Fibroblast of lung (primary cell): Measurements from ENCODE around the gene PGP. TPM values are rescaled to one million over a fixed set of nuclear protein-coding genes. Genes with fewer than 3 reads are reported as not detected.

ENCODE experiments used
- DNase-seq, 2 donors: peaks; one replicate each; pipeline versions ENCODE4 v3.0.0 to v3.0.0-alpha.2; 2010; ENCODE audit warnings: low read depth in 2 of 2
- H2AFZ ChIP-seq: 2 replicates; pipeline ENCODE4 v1.5.1; 2012; ENCODE audit warnings: low read length, control low read depth, inconsistent platforms
- H3K27ac ChIP-seq: 2 replicates; pipeline ENCODE4 v1.5.1; 2011; ENCODE audit warnings: low read length, control low read depth; ENCODE audit not compliant: insufficient read depth
- H3K27me3 ChIP-seq: 2 replicates; pipeline ENCODE4 v1.5.1; 2011; ENCODE audit warnings: mild to moderate bottlenecking, low read length; ENCODE audit not compliant: control insufficient read depth, insufficient read depth
- H3K36me3 ChIP-seq: 2 replicates; pipeline ENCODE4 v1.5.1; 2011; ENCODE audit warnings: low read length; ENCODE audit not compliant: control insufficient read depth, insufficient read depth
- H3K4me1 ChIP-seq: 2 replicates; pipeline ENCODE4 v1.5.1; 2011; ENCODE audit warnings: low read length; ENCODE audit not compliant: control insufficient read depth, insufficient read depth; ENCODE audit errors: extremely low read depth
- H3K4me2 ChIP-seq: 2 replicates; pipeline ENCODE4 v1.5.1; 2011; ENCODE audit warnings: low read length, control low read depth; ENCODE audit not compliant: insufficient read depth; ENCODE audit errors: extremely low read depth
- H3K4me3 ChIP-seq, 4 experiments: fragments of 200-600 bp in 1 of 4; sonication (generic) in 1 of 4; replicated peaks in 1 of 4; 2 replicates each; pipeline ENCODE4 v1.5.1; 2011 to 2016; ENCODE audit warnings: low read length in 4 of 4, low read depth in 3 of 4, mild to moderate bottlenecking in 3 of 4, control low read depth in 2 of 4, inconsistent platforms in 1 of 4, mixed read lengths in 1 of 4; ENCODE audit not compliant: insufficient read depth in 1 of 4; ENCODE audit errors: control extremely low read depth in 1 of 4
- H3K79me2 ChIP-seq: 2 replicates; pipeline ENCODE4 v1.5.1; 2012; ENCODE audit warnings: mild to moderate bottlenecking, low read length, inconsistent platforms; ENCODE audit not compliant: control insufficient read depth, insufficient read depth
- H3K9ac ChIP-seq: 2 replicates; pipeline ENCODE4 v1.5.1; 2011; ENCODE audit warnings: mild to moderate bottlenecking, low read length, control low read depth; ENCODE audit not compliant: insufficient read depth
- H3K9me3 ChIP-seq: 2 replicates; pipeline ENCODE4 v1.5.1; 2012; ENCODE audit warnings: low read depth, low read length; ENCODE audit not compliant: control insufficient read depth, insufficient read depth
- H4K20me1 ChIP-seq: 2 replicates; pipeline ENCODE4 v1.5.1; 2011; ENCODE audit warnings: low read length; ENCODE audit not compliant: control insufficient read depth, insufficient read depth; ENCODE audit errors: extremely low read depth
- EZH2 ChIP-seq: IDR thresholded peaks from 2 replicates; pipeline ENCODE4 v1.5.1; 2012; ENCODE audit warnings: low read length, control low read depth, mild to moderate bottlenecking; ENCODE audit errors: missing control alignments
- polyA plus RNA-seq, 2 donors: library from polyadenylated mRNA; depleted of rRNA in 1 of 2; stranded (reverse) in 1 of 2; unstranded in 1 of 2; fragments of >200 nt; gene quantifications; 2 replicates each; pipeline ENCODE4 v1.2.1, GENCODE V29; 2011 to 2012; ENCODE audit warnings: missing spikeins in 1 of 2
- total RNA-seq: library from RNA; depleted of rRNA; stranded (reverse); fragments of >200 nt; gene quantifications from 2 replicates; pipeline ENCODE4 v1.2.1, GENCODE V29; 2014
- TF ChIP-seq, protein P1 (sequence below), 2 donors: IDR thresholded peaks in 1 of 2; conservative IDR thresholded peaks in 1 of 2; 1 replicate in 1 of 2; 2 replicates in 1 of 2; pipeline ENCODE4 v1.5.1; 2011 to 2012; ENCODE audit warnings: low read length in 2 of 2, control low read depth in 1 of 2, inconsistent platforms in 1 of 2, low read depth in 1 of 2, mild to moderate bottlenecking in 1 of 2

PGP gene
- total and polyA plus RNA-seq, 2 donors (not counting 1 experiment from before 2014, with no cell fraction given): 4.2 to 9.6 TPM

DNA sequence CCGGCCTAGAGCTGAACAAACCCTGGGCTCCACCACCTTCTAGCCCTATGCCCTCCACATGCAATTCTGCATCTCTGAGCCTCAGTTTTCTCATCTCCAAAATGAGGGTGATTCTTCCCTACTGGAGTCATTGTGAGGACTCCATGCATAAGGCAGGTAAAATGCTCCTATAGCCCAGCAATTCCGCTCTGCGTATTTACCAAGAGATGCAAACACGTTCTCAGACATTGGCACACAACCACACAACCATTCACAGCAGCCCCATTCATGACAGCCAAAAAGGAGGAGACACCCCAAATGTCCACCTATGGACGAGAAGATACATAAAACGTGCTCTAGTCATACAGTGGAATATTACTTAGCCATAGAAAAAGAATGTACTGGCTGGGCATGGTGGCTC lies 14.3 kb downstream of the PGP start:
- H3K9ac ChIP-seq: no peak overlapping the region
- H3K79me2 ChIP-seq: no peaks in the 10 kb centered on the region
- H2AFZ ChIP-seq: no peak overlapping the region
- no peaks in the 10 kb centered on the region for H3K4me1 ChIP-seq
- no peak overlapping the region for H3K27ac ChIP-seq
- no peaks in the 10 kb centered on the region for H3K36me3 ChIP-seq
- no peak overlapping the region for H3K4me2 ChIP-seq
- H3K27me3 ChIP-seq: peaks cover 35% of the 10 kb centered on the region
- no peak for DNase-seq
- no peaks in the 10 kb centered on the region for H4K20me1 ChIP-seq
- H3K4me3 ChIP-seq: no peak overlapping the region
- no peak for TF ChIP-seq EZH2
- TF ChIP-seq, protein P1, sequence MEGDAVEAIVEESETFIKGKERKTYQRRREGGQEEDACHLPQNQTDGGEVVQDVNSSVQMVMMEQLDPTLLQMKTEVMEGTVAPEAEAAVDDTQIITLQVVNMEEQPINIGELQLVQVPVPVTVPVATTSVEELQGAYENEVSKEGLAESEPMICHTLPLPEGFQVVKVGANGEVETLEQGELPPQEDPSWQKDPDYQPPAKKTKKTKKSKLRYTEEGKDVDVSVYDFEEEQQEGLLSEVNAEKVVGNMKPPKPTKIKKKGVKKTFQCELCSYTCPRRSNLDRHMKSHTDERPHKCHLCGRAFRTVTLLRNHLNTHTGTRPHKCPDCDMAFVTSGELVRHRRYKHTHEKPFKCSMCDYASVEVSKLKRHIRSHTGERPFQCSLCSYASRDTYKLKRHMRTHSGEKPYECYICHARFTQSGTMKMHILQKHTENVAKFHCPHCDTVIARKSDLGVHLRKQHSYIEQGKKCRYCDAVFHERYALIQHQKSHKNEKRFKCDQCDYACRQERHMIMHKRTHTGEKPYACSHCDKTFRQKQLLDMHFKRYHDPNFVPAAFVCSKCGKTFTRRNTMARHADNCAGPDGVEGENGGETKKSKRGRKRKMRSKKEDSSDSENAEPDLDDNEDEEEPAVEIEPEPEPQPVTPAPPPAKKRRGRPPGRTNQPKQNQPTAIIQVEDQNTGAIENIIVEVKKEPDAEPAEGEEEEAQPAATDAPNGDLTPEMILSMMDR (conservative IDR thresholded peaks at IDR 0.05 in 1 of 2, IDR thresholded peaks at IDR 0.05 in 1 of 2; ENCODE audit: low read depth in 1 of 2, low read length in 2 of 2): no peak
- H3K9me3 ChIP-seq: no peaks in the 10 kb centered on the region

DNA sequence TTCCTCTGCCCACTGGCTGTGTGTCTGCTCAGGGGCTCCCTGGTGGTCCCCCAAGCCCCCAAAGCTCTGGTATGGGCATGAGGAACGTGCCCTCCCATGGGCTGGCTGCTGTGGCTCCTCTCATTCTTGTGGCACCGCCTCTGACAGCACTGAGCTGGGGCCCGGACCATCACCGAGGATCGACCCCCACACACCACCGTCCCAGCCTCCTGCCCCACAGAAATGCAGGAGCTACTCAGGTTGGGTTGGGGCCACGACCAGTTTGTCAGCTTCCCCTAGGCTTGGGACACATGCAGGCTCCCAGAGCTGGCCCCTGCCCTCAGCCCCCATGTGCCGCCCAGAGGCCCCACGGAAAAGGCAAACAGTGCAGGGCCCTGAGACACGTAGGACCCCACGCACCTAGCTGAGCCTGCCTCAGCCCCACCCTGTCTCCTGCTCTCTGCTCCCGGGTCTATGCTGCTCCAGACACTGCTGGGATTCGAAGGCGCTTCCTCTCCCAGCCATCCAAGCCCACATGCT lies 15.0 kb downstream of the PGP start:
- H3K9ac ChIP-seq: no peak overlapping the region
- H3K4me3 ChIP-seq: no peak overlapping the region
- TF ChIP-seq, protein P1 (conservative IDR thresholded peaks at IDR 0.05 in 1 of 2, IDR thresholded peaks at IDR 0.05 in 1 of 2; ENCODE audit: low read depth in 1 of 2, low read length in 2 of 2): no peak
- no peak for TF ChIP-seq EZH2
- peaks cover 41% of the 10 kb centered on the region for H3K27me3 ChIP-seq
- H3K4me2 ChIP-seq: no peak overlapping the region
- no peak overlapping the region for H2AFZ ChIP-seq
- no peaks in the 10 kb centered on the region for H3K79me2 ChIP-seq
- H3K36me3 ChIP-seq: no peaks in the 10 kb centered on the region
- DNase-seq: no peak
- H4K20me1 ChIP-seq: no peaks in the 10 kb centered on the region
- H3K4me1 ChIP-seq: no peaks in the 10 kb centered on the region
- H3K9me3 ChIP-seq: no peaks in the 10 kb centered on the region
- no peak overlapping the region for H3K27ac ChIP-seq

DNA sequence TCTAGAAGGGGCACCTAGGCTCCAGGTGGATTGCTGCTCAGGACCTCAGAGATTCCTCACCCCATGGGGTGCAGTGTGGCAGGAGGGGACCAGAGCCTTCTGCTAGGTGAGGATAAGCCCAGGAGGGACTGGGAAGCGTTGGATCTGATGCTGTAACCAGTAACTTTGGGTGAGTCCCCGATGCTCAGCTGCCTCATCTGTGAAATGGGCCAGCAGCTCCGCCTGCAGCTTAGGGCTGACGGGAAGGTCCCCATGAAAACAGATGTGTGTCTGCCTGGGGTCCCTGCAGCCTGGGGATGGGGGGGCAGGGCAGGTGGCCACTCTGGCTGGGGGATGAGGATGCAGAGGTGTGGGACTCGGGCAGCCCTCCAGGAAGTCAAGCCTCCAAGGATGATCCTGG lies 15.5 kb downstream of the PGP start:
- no peak for DNase-seq
- Histone ChIP-seq H3K4me3 (no peak overlapping the region), H3K9me3 (no peaks in the 10 kb centered on the region), H2AFZ (no peak overlapping the region), H3K9ac (no peak overlapping the region), H3K4me2 (no peak overlapping the region), H4K20me1 (no peaks in the 10 kb centered on the region), H3K36me3 (no peaks in the 10 kb centered on the region), H3K27me3 (peaks cover 43% of the 10 kb centered on the region), H3K4me1 (no peaks in the 10 kb centered on the region), H3K27ac (no peak overlapping the region), H3K79me2 (no peaks in the 10 kb centered on the region)
- no peak for TF ChIP-seq EZH2
- TF ChIP-seq, protein P1 (conservative IDR thresholded peaks at IDR 0.05 in 1 of 2, IDR thresholded peaks at IDR 0.05 in 1 of 2; ENCODE audit: low read depth in 1 of 2, low read length in 2 of 2): no peak
